ENCODE data around the gene OR1J2.

GRCh38 chr9:122479062-122479461 lies 31.5 kb upstream of the OR1J2 start:
- TF ChIP-seq CTCF (IDR thresholded peaks at IDR 0.05) = no peak
- no peak for TF ChIP-seq EP300 (IDR thresholded peaks at IDR 0.05)
- no peak for TF ChIP-seq POLR2A (IDR thresholded peaks at IDR 0.05)
